H9 (cell line): ENCODE measurements around the gene DDOST. TPM values are rescaled to one million over a fixed set of nuclear protein-coding genes. Genes with fewer than 3 reads are reported as not detected.

Experiments used
- DNase-seq: peaks from one replicate; pipeline ENCODE4 v3.0.0-alpha.2; 2017
- H2AFZ ChIP-seq: one replicate; pipeline ENCODE4 v1.6.1; 2013; ENCODE audit warnings: mild to moderate bottlenecking, low read length, control low read depth, moderate library complexity
- H2AK5ac ChIP-seq: 2 replicates; pipeline ENCODE4 v1.6.1; 2013; ENCODE audit warnings: low read length, control low read depth, mixed read lengths; ENCODE audit not compliant: insufficient read length
- H2BK120ac ChIP-seq: one replicate; pipeline ENCODE4 v1.6.1; 2013; ENCODE audit warnings: low read depth, mild to moderate bottlenecking, low read length, control low read depth, inconsistent platforms; ENCODE audit not compliant: poor library complexity, severe bottlenecking
- H2BK12ac ChIP-seq: 2 replicates; pipeline ENCODE4 v1.6.1; 2013; ENCODE audit warnings: low read length, control low read depth, mixed read lengths, low read depth; ENCODE audit not compliant: insufficient read length
- H2BK15ac ChIP-seq: 2 replicates; pipeline ENCODE4 v1.6.1; 2013; ENCODE audit warnings: low read depth, low read length, control low read depth
- H2BK20ac ChIP-seq: one replicate; pipeline ENCODE4 v1.6.1; 2013; ENCODE audit warnings: low read depth, mild to moderate bottlenecking, low read length, control low read depth, inconsistent platforms; ENCODE audit not compliant: poor library complexity, severe bottlenecking
- H2BK5ac ChIP-seq: 2 replicates; pipeline ENCODE4 v1.6.1; 2013; ENCODE audit warnings: low read length, control low read depth, mixed read lengths; ENCODE audit not compliant: insufficient read length
- H3K14ac ChIP-seq: 2 replicates; pipeline ENCODE4 v1.6.1; 2013; ENCODE audit warnings: low read length, control low read depth; ENCODE audit not compliant: insufficient read depth
- H3K18ac ChIP-seq: 2 replicates; pipeline ENCODE4 v1.6.1; 2013; ENCODE audit warnings: low read depth, mild to moderate bottlenecking, mixed read lengths, low read length, control low read depth; ENCODE audit not compliant: insufficient read length
- H3K23ac ChIP-seq: 2 replicates; pipeline ENCODE4 v1.6.1; 2013; ENCODE audit warnings: low read length, control low read depth, mixed read lengths, low read depth; ENCODE audit not compliant: insufficient read length
- H3K23me2 ChIP-seq: 2 replicates; pipeline ENCODE4 v1.6.1; 2013; ENCODE audit warnings: low read depth, mild to moderate bottlenecking, mixed read lengths, low read length, control low read depth; ENCODE audit not compliant: insufficient read length, poor library complexity, severe bottlenecking
- H3K27ac ChIP-seq: 2 replicates; pipeline ENCODE4 v1.5.1; 2013; ENCODE audit warnings: low read length, control low read depth, mixed read lengths, low read depth; ENCODE audit not compliant: insufficient read length
- H3K27me3 ChIP-seq: 2 replicates; pipeline ENCODE4 v1.6.1; 2013; ENCODE audit warnings: low read length, control low read depth, inconsistent platforms; ENCODE audit not compliant: insufficient read depth
- H3K4ac ChIP-seq: 2 replicates; pipeline ENCODE4 v1.6.1; 2013; ENCODE audit warnings: low read depth, mild to moderate bottlenecking, control low read depth, inconsistent platforms, low read length, moderate library complexity
- H3K4me1 ChIP-seq: 2 replicates; pipeline ENCODE4 v1.6.1; 2013; ENCODE audit warnings: low read length, control low read depth, inconsistent platforms; ENCODE audit not compliant: insufficient read depth
- H3K4me2 ChIP-seq: 2 replicates; pipeline ENCODE4 v1.6.1; 2013; ENCODE audit warnings: low read length, control low read depth, mixed read lengths; ENCODE audit not compliant: insufficient read length, insufficient read depth
- H3K56ac ChIP-seq: 2 replicates; pipeline ENCODE4 v1.6.1; 2013; ENCODE audit warnings: low read depth, mild to moderate bottlenecking, mixed read lengths, low read length, control low read depth; ENCODE audit not compliant: insufficient read length
- H3K79me1 ChIP-seq: 2 replicates; pipeline ENCODE4 v1.6.1; 2013; ENCODE audit warnings: low read depth, mild to moderate bottlenecking, moderate library complexity, low read length, control low read depth, inconsistent platforms; ENCODE audit not compliant: insufficient read depth, poor library complexity, severe bottlenecking
- H3K79me2 ChIP-seq: 2 replicates; pipeline ENCODE4 v1.6.1; 2013; ENCODE audit warnings: low read length, control low read depth, inconsistent platforms; ENCODE audit not compliant: insufficient read depth
- H3K9ac ChIP-seq: 2 replicates; pipeline ENCODE4 v1.6.1; 2013; ENCODE audit warnings: low read length, control low read depth, mixed read lengths; ENCODE audit not compliant: insufficient read length; ENCODE audit errors: extremely low read depth
- H3K9me3 ChIP-seq: one replicate; pipeline ENCODE4 v1.6.1; 2013; ENCODE audit warnings: low read depth, low read length, inconsistent platforms; ENCODE audit not compliant: control insufficient read depth
- H3T11ph ChIP-seq: one replicate; pipeline ENCODE4 v1.6.1; 2013; ENCODE audit warnings: mild to moderate bottlenecking, low read length, control low read depth, inconsistent platforms
- H4K20me1 ChIP-seq: one replicate; pipeline ENCODE4 v1.6.1; 2013; ENCODE audit not compliant: control insufficient read depth, insufficient read length, insufficient read depth
- H4K5ac ChIP-seq: 2 replicates; pipeline ENCODE4 v1.6.1; 2013; ENCODE audit warnings: low read depth, mild to moderate bottlenecking, mixed read lengths, low read length, control low read depth; ENCODE audit not compliant: insufficient read length
- H4K8ac ChIP-seq: replicated peaks from 2 replicates; pipeline ENCODE4 v1.6.1; 2013; ENCODE audit warnings: low read length, control low read depth, mixed read lengths, low read depth; ENCODE audit not compliant: insufficient read length
- H4K91ac ChIP-seq: 2 replicates; pipeline ENCODE4 v1.6.1; 2013; ENCODE audit warnings: low read depth, mild to moderate bottlenecking, moderate library complexity, mixed read lengths, low read length, control low read depth; ENCODE audit not compliant: insufficient read length
- H3K27ac Mint-ChIP-seq, 3 experiments: 2 replicates in 2 of 3; 3 replicates in 1 of 3; pipeline ENCODE4 v1.8.0; 2020 to 2021; ENCODE audit warnings: mixed read lengths in 3 of 3, mild to moderate bottlenecking in 1 of 3, moderate library complexity in 1 of 3
- H3K27me3 Mint-ChIP-seq: 2 replicates; pipeline ENCODE4 v1.8.0; 2021; ENCODE audit warnings: low read depth, mild to moderate bottlenecking, moderate library complexity, mixed read lengths
- H3K36me3 Mint-ChIP-seq, 3 experiments: 2 replicates in 2 of 3; 3 replicates in 1 of 3; pipeline ENCODE4 v1.8.0; 2020 to 2021; ENCODE audit warnings: low read depth in 3 of 3, mixed read lengths in 3 of 3; ENCODE audit not compliant: insufficient read depth in 1 of 3
- H3K4me1 Mint-ChIP-seq, 2 experiments: 2 replicates each; pipeline ENCODE4 v1.8.0; 2020; ENCODE audit warnings: mixed read lengths in 2 of 2
- H3K4me3 Mint-ChIP-seq, 2 experiments: 2 replicates in 1 of 2; 3 replicates in 1 of 2; pipeline ENCODE4 v1.8.0; 2020 to 2021; ENCODE audit warnings: mild to moderate bottlenecking in 2 of 2, mixed read lengths in 2 of 2, moderate library complexity in 1 of 2
- H3K9me3 Mint-ChIP-seq, 2 experiments: 2 replicates in 1 of 2; 3 replicates in 1 of 2; pipeline ENCODE4 v1.8.0; 2020; ENCODE audit warnings: mild to moderate bottlenecking in 2 of 2, mixed read lengths in 2 of 2, moderate library complexity in 1 of 2
- CTCF ChIP-seq: fragments of 200-600 bp; sonication (generic); conservative IDR thresholded peaks from 3 replicates; pipeline ENCODE4 v1.8.0; 2021; ENCODE audit warnings: antibody characterized with exemption, mild to moderate bottlenecking
- WGBS: extraction: QIAGEN DNeasy Blood & Tissue Kit; methylation state at CpG from one replicate; pipeline ENCODE4 v1.1.7; 2013; ENCODE audit warnings: missing lambda C conversion rate, low lambda C conversion rate, mixed read lengths; ENCODE audit not compliant: insufficient read length; ENCODE audit errors: extremely low coverage; 5-methylcytosine and 5-hydroxymethylcytosine counted together
- total RNA-seq: library from RNA; stranded (reverse); gene quantifications from 2 replicates; pipeline ENCODE4 v1.2.1, GENCODE V29; 2021

DDOST gene
- total RNA-seq, 1 experiment from 2014 or later, result 255 TPM

- Mint-ChIP-seq H3K4me3 (no peak overlapping the region), H3K9me3 (no peaks in the 10 kb centered on the region), H3K4me1 (no peaks in the 10 kb centered on the region; a peak in 1 of 4 replicates), H3K36me3 (peaks cover 3 to 24% (median 8%) of the 10 kb centered on the region in 3 experiments; a peak in 5 of 7 replicates), H3K27me3 (peaks cover 5% of the 10 kb centered on the region), H3K27ac (no peak overlapping the region)
- no peaks in the 10 kb centered on the region for H3K79me1 ChIP-seq
- TF ChIP-seq CTCF, result no peak
- H3K9ac ChIP-seq, result no peak overlapping the region
- H3K4me2 ChIP-seq, result no peak overlapping the region
- no peak overlapping the region for H2AFZ ChIP-seq
- no peak overlapping the region for H3T11ph ChIP-seq
- H3K79me2 ChIP-seq, result no peaks in the 10 kb centered on the region
- H3K4me1 ChIP-seq, result no peaks in the 10 kb centered on the region
- H4K5ac ChIP-seq, result no peak overlapping the region
- H2AK5ac ChIP-seq, result no peak overlapping the region
- 100% methylated on average over 4 of the region's 4 CpGs for WGBS
- no peak overlapping the region for H2BK120ac ChIP-seq
- no peak overlapping the region for H2BK15ac ChIP-seq
- H2BK5ac ChIP-seq, result no peak overlapping the region
- H3K18ac ChIP-seq, result no peak overlapping the region
- no peak overlapping the region for H3K23ac ChIP-seq
- no peaks in the 10 kb centered on the region for H3K27me3 ChIP-seq
- H3K4ac ChIP-seq, result no peak overlapping the region
- no peak overlapping the region for H3K56ac ChIP-seq
- no peak overlapping the region for H3K27ac ChIP-seq
- H3K9me3 ChIP-seq, result no peaks in the 10 kb centered on the region
- no peak overlapping the region for H4K91ac ChIP-seq
- no peak overlapping the region for H4K8ac ChIP-seq
- no peak overlapping the region for H2BK12ac ChIP-seq
- H3K23me2 ChIP-seq, result peaks cover 2% of the 10 kb centered on the region
- H3K14ac ChIP-seq, result no peak overlapping the region
- no peaks in the 10 kb centered on the region for H4K20me1 ChIP-seq
- no peak for DNase-seq
- H2BK20ac ChIP-seq, result no peak overlapping the region
These were observed 42.1 kb upstream of the DDOST start for GRCh38 chr1:20703124-20703756.
